CD4-positive, alpha-beta T cell treated with Interferon alpha-2 for 1 hour (primary cell): Measurements from ENCODE around the gene CYP4A22.

ENCODE experiments used
- DNase-seq, 2 donors: peaks; one replicate each; pipeline ENCODE4 v3.0.0-alpha.2; 2020 to 2022

Gene CYP4A22

GRCh38 chr1:47160716-47161115 is 23.5 kb downstream of the CYP4A22 start:
- DNase-seq, result no peak

GRCh38 chr1:47161298-47162040 is 24.2 kb downstream of the CYP4A22 start:
- DNase-seq, result no peak

- no peak for DNase-seq
Measured at GRCh38 chr1:47164552-47164951, 27.3 kb downstream of the CYP4A22 start.

- DNase-seq, result no peak
Measured at GRCh38 chr1:47172782-47173181, 35.5 kb downstream of the CYP4A22 start.

- no peak for DNase-seq
Measured at GRCh38 chr1:47174656-47175020, 37.4 kb downstream of the CYP4A22 start.

- peak; percentile 39 to 45 for DNase-seq
Measured at GRCh38 chr1:47175227-47175934, 38.1 kb downstream of the CYP4A22 start.

GRCh38 chr1:47178020-47178419 is 40.8 kb downstream of the CYP4A22 start:
- DNase-seq, result no peak

GRCh38 chr1:47178654-47179016 is 41.4 kb downstream of the CYP4A22 start:
- DNase-seq, result no peak

- peak; percentile 59 to 71 for DNase-seq
Measured at GRCh38 chr1:47179017-47179987, 42.1 kb downstream of the CYP4A22 start.

- DNase-seq, result no peak
Measured at GRCh38 chr1:47179988-47180563, 42.8 kb downstream of the CYP4A22 start.

GRCh38 chr1:47180603-47181094 is 43.4 kb downstream of the CYP4A22 start:
- no peak for DNase-seq

GRCh38 chr1:47181095-47181954 is 44.1 kb downstream of the CYP4A22 start:
- no peak for DNase-seq

GRCh38 chr1:47181955-47182675 is 44.9 kb downstream of the CYP4A22 start:
- no peak for DNase-seq

GRCh38 chr1:47182676-47183235 is 45.5 kb downstream of the CYP4A22 start:
- DNase-seq, result no peak

GRCh38 chr1:47183308-47184089 is 46.3 kb downstream of the CYP4A22 start:
- no peak for DNase-seq

- DNase-seq, result no peak
Measured at GRCh38 chr1:47184090-47184821, 47.0 kb downstream of the CYP4A22 start.

GRCh38 chr1:47184822-47185677 is 47.8 kb downstream of the CYP4A22 start:
- DNase-seq, result no peak
